ENCODE measurements around the gene ATP6V1F. TPM values are rescaled to one million over a fixed set of nuclear protein-coding genes. Genes with fewer than 3 reads are reported as not detected.

The ATP6V1F gene
- total RNA-seq, 1 experiment from 2014 or later, result 115 TPM

DNA sequence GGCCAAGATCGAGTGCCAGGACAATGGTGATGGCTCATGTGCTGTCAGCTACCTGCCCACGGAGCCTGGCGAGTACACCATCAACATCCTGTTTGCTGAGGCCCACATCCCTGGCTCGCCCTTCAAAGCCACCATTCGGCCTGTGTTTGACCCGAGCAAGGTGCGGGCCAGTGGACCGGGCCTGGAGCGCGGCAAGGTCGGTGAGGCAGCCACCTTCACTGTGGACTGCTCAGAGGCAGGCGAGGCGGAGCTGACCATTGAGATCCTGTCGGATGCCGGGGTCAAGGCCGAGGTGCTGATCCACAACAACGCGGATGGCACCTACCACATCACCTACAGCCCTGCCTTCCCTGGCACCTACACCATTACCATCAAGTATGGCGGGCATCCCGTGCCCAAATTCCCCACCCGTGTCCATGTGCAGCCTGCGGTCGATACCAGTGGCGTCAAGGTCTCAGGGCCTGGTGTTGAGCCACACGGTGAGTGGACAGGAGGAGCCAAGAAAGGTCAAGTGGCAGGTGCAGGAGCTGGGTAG lies 17.8 kb upstream of the ATP6V1F start:
- no peak overlapping the region for H3K4me3 Mint-ChIP-seq
- no peak overlapping the region for H3K18ac ChIP-seq (ENCODE audit: insufficient read length, low read depth, low read length)
- no peak for DNase-seq
- no peak overlapping the region for H3K9ac ChIP-seq (ENCODE audit: extremely low read depth, insufficient read length, low read length)
- no peaks in the 10 kb centered on the region for H3K79me1 ChIP-seq (ENCODE audit: insufficient read depth, low read depth, low read length, poor library complexity, severe bottlenecking)
- peaks cover 0 to 3% (median 0%) of the 10 kb centered on the region in 3 experiments; a peak in 2 of 7 replicates for H3K36me3 Mint-ChIP-seq (ENCODE audit: insufficient read depth in 1 of 3, low read depth in 3 of 3)
- no peaks in the 10 kb centered on the region for H3K23me2 ChIP-seq (ENCODE audit: insufficient read length, low read depth, low read length, poor library complexity, severe bottlenecking)
- WGBS (ENCODE audit: extremely low coverage, insufficient read length, low lambda C conversion rate), result no CpG with 5 or more reads among the region's 25 CpGs
- H4K91ac ChIP-seq (ENCODE audit: insufficient read length, low read depth, low read length), result no peak overlapping the region
- no peak overlapping the region for H2BK12ac ChIP-seq (ENCODE audit: insufficient read length, low read depth, low read length)
- no peak overlapping the region for H3T11ph ChIP-seq (ENCODE audit: low read length)
- no peak overlapping the region for H4K8ac ChIP-seq (replicated peaks; ENCODE audit: insufficient read length, low read depth, low read length)
- peaks cover 2 to 14% of the 10 kb centered on the region in 2 experiments for H3K4me1 Mint-ChIP-seq
- H2BK15ac ChIP-seq (ENCODE audit: low read depth, low read length), result no peak overlapping the region
- H2AFZ ChIP-seq (ENCODE audit: low read length), result no peak overlapping the region
- no peak overlapping the region for H3K4ac ChIP-seq (ENCODE audit: low read depth, low read length)
- TF ChIP-seq, protein P1, sequence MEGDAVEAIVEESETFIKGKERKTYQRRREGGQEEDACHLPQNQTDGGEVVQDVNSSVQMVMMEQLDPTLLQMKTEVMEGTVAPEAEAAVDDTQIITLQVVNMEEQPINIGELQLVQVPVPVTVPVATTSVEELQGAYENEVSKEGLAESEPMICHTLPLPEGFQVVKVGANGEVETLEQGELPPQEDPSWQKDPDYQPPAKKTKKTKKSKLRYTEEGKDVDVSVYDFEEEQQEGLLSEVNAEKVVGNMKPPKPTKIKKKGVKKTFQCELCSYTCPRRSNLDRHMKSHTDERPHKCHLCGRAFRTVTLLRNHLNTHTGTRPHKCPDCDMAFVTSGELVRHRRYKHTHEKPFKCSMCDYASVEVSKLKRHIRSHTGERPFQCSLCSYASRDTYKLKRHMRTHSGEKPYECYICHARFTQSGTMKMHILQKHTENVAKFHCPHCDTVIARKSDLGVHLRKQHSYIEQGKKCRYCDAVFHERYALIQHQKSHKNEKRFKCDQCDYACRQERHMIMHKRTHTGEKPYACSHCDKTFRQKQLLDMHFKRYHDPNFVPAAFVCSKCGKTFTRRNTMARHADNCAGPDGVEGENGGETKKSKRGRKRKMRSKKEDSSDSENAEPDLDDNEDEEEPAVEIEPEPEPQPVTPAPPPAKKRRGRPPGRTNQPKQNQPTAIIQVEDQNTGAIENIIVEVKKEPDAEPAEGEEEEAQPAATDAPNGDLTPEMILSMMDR (conservative IDR thresholded peaks at IDR 0.05), result no peak
- no peak overlapping the region for H3K4me2 ChIP-seq (ENCODE audit: insufficient read depth, insufficient read length, low read length)
- peak overlapping the region in 1 of 3 experiments; percentile 39; a peak in 2 of 7 replicates for H3K27ac Mint-ChIP-seq
- H3K4me1 ChIP-seq (ENCODE audit: insufficient read depth, low read length), result no peaks in the 10 kb centered on the region
- H2AK5ac ChIP-seq (ENCODE audit: insufficient read length, low read length), result no peak overlapping the region
- H2BK5ac ChIP-seq (ENCODE audit: insufficient read length, low read length), result no peak overlapping the region
- H2BK20ac ChIP-seq (ENCODE audit: low read depth, low read length, poor library complexity, severe bottlenecking), result no peak overlapping the region
- no peak overlapping the region for H3K23ac ChIP-seq (ENCODE audit: insufficient read length, low read depth, low read length)
- no peak overlapping the region for H3K56ac ChIP-seq (ENCODE audit: insufficient read length, low read depth, low read length)
- no peaks in the 10 kb centered on the region for H3K9me3 Mint-ChIP-seq
- H3K9me3 ChIP-seq (ENCODE audit: control insufficient read depth, low read depth, low read length), result no peaks in the 10 kb centered on the region
- no peaks in the 10 kb centered on the region for H3K79me2 ChIP-seq (ENCODE audit: insufficient read depth, low read length)
- no peak overlapping the region for H2BK120ac ChIP-seq (ENCODE audit: low read depth, low read length, poor library complexity, severe bottlenecking)
- no peaks in the 10 kb centered on the region for H4K20me1 ChIP-seq (ENCODE audit: control insufficient read depth, insufficient read depth, insufficient read length)
- H3K27me3 ChIP-seq (ENCODE audit: insufficient read depth, low read length), result no peaks in the 10 kb centered on the region
- H3K14ac ChIP-seq (ENCODE audit: insufficient read depth, low read length), result no peak overlapping the region
- H4K5ac ChIP-seq (ENCODE audit: insufficient read length, low read depth, low read length), result no peak overlapping the region
- H3K27ac ChIP-seq (ENCODE audit: insufficient read length, low read depth, low read length), result no peak overlapping the region
- H3K27me3 Mint-ChIP-seq (ENCODE audit: low read depth), result no peaks in the 10 kb centered on the region

All from H9 (cell line).